ENCODE measurements around the gene IQSEC1.
"Not testable (repeated sequence)": the region's sequence is repeated elsewhere in the genome, so short reads cannot be mapped to it uniquely, and the experiment has no call there.

Gene IQSEC1

DNA sequence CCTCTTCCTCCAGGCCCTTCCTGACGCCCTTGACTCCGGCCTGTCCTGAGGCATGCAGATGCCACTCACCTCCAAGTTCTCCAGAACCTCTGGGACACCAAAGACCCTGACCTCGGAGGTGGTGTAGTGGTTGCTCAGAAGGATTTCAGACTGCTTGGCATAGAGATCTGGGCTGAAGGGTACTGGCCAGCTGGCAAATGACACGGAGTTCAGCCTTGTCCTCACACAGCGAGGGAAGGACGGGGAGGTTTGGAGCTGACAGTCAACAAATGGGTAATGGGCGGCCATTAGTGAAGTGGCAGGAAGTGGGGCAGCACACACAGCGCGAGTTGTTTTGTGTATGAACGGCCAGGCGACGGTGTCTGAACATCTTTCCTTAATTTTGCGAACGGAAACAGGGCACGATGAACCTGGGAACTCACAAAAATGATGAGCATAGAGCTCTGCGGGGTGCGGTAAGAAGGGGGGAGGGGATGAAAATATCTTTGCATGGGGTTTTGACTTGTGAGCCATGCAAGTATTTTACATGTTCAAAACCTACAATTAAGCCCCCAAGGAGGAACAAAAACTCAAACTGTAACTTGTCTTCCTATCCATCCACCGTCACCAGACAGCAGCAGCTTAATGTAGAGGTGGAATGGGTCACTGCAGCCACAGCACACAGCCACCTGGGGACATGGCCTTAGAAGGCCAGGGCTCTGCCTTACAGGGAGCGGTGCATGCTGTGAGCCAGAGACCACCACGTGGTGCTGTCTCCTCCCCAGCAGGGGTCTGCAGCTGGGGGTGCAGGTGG is 188.2 kb downstream of the IQSEC1 start:
- DNase-seq, result no peak

- DNase-seq, result peak; percentile 17
Observed at GRCh38 chr3:12884186-12884680, 189.0 kb downstream of the IQSEC1 start.

GRCh38 chr3:12882336-12883310 is 190.6 kb downstream of the IQSEC1 start:
- DNase-seq, result no peak

DNA sequence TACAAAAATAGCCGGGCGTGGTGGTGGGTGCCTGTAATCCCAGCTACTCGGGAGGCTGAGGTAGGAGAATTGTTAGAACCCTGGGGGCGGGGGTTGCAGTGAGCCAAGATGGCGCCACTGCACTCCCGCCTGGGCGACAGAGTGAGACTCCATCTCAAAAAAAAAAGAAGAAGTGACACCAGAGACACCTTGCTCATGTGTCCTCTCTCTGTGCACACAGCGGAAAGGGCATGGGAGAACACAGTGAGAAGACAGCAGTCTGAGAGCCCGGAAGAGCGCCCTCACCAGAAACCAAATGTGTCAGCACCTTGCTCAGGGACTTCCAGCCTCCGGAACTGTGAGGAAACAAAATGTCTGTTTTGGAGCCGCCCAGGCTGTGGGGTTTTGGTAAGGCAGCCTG is 191.4 kb downstream of the IQSEC1 start:
- DNase-seq, result not testable (repeated sequence)

DNA sequence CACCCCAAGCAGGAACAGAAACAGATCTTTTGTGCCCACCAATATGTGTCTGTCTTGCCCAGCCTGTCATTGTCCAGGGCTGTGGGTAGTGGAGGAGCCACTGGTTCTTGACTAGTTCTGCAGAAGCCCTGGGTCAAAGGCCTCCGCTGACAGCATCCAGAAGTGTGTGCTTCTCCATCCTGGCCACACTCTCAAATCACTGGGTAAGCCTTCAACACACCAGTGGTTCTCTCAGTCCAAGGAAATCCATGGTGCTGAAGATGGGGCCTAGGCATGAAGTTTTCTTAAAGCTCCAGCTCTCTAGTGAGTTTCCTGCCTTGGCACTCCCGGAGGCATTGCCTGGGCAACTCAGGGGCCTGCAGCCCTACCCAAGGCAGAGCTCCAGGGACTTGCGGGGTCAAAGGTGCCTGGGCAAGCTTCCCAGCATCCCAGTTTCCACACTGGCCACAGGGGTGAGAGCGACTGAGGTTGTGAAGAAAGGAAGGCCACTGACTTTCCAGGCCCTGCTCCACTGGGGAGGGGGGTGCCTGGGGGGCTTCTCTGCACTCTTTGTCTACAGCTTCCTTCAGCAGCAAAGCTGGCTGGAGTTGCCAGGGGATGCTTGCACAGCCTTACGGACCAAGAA is 193.9 kb downstream of the IQSEC1 start:
- no peak for DNase-seq

- DNase-seq, result not testable (repeated sequence)
Observed at GRCh38 chr3:12878758-12879157, 194.5 kb downstream of the IQSEC1 start.

GRCh38 chr3:12878141-12878574 is 195.1 kb downstream of the IQSEC1 start:
- DNase-seq, result no peak

- DNase-seq, result no peak
Observed at GRCh38 chr3:12877040-12877439, 196.2 kb downstream of the IQSEC1 start.

DNA sequence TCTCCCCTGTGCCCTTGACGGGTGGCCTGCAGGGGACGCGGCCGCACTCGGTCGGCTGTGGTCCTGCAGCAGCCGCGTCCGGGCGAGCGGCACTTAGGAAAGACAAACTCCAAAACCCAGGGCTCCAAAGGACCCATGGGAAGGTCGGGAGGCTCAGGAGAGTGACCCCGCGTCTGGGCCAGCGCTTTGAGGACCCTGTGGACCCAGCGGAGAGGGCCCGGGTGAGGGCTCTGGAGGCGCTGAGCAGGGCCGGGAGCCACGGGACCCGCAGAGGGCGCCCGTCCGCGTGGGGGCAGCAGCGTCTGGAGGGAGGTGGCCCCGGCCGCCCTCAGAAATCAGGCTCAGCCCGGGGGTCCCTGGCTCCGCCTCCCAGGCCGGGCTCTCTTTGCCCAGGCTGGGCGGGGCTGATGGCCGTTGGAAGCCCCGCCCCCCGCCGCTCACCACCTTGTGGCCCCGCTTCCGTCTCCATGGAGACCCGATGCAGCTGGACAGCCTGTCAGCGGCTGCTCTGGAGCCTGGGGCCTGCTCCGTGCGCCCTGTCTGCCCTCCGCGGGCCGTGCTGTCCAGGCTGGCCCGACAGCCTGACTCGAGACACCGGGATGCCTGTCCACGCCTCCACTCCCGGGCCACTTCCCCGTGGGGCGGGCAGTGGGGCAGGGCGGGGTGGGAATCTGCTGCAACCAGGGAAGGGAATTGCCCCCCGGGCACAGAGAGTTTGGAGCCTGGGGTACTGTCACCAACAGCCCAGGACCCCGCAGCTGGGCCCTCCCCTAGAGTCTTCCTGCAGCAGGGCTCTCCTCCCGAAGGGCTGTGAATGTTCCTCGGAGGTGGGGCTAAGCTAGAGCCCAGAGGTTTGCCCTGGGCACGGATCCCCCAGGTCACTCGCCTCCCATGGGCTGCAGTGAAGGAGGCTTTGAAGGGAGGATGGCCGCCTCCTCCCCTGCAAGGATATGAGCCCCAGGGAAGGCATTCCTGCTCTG is 197.1 kb downstream of the IQSEC1 start:
- DNase-seq, result peak; percentile 80

DNA sequence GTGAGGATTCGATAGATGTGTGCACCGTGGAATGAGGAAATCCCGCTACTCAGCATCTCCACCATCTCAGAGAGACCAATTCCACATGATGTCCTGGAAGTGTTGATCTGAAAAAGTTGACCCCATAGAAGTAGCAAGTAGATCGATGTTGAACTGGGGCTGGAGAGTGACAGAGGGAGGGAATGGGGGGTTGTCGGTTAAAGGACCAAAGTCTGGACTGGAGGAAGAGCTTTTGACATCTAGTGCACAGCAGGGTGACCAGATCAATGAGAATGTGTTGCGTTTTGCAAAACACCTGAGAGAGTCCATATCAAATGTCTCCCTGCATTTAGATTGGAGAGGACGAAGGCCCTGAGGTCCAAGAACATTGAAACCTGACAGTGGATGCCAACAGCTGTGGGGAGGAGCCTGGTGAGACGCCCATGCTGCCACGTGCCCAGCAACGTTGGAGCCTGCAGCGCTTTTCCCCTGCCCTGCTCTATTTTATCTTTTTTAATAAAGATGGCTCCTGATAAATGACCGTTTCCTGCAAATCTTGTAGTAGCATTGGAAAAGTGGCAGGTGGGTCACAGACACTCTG is 201.7 kb downstream of the IQSEC1 start:
- peak; percentile 3 for DNase-seq

DNA sequence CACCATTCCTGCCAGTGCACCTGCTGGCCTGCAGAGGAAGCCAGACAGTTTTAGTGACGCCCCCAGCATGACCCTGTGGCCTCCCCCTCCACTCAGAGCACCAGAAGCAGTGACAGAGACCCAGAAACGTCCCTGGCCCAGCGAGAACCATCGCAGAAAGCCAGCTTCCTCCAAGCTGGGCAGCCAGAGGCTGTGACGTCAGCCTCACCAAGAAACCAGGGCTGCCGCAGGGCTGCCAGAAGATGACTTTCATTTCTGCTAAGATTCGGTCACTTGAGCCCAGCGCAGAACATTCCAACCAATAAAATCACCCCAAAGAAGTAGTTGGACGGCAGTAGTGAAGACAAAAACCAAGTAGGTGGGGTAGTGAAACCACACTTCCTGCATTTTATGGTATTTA is 202.3 kb downstream of the IQSEC1 start:
- DNase-seq, result no peak

- DNase-seq, result peak; percentile 74
Observed at GRCh38 chr3:12869035-12869621, 204.1 kb downstream of the IQSEC1 start.

- DNase-seq, result peak; percentile 85
Observed at GRCh38 chr3:12868039-12869034, 204.9 kb downstream of the IQSEC1 start.

DNA sequence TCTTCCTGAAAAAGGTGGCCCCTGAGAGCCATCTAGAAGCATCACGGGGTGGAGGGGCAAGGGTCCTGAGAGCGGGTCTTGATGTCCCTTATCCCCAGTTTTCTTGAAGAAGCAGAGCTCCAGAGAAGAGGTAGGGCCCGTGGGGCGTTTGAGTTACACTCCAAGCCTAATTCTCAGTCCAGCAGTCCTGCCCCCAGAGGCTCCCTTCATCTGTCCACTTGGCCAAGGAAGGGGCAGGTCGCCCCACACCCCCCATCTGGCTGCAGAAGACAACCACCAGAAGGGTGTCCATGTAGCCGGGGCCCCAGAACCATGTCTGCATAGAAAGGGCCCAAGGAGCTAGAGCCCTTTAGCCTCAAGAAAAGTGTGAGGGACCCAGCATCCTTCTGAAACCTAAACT is 206.4 kb downstream of the IQSEC1 start:
- DNase-seq, result no peak

GRCh38 chr3:12865271-12865670 is 208.0 kb downstream of the IQSEC1 start:
- DNase-seq, result no peak

GRCh38 chr3:12862387-12862786 is 210.8 kb downstream of the IQSEC1 start:
- no peak for DNase-seq

GRCh38 chr3:12861611-12862010 is 211.6 kb downstream of the IQSEC1 start:
- DNase-seq, result no peak

DNA sequence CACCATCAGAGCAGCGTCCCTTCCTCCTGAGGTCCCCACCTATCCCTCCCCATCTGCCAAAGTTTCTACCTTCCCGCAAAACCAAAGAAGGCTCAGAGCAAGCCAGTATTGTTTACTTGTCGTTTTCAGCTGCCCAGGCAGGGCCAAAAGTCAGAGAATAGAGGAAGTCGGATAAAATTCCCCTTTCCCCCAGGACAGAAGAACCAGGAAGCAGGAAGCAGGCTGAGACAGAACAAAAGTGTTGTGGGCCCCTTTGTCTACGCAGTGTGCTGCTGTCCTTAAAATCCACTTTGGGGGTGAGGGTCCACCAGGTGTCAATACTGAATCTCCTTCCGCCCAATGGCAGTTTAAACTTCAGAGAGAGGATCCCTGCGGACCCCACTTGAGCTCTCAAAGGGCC is 213.4 kb downstream of the IQSEC1 start:
- DNase-seq, result no peak

GRCh38 chr3:12856626-12857025 is 216.6 kb downstream of the IQSEC1 start:
- DNase-seq, result no peak

GRCh38 chr3:12854565-12854964 is 218.7 kb downstream of the IQSEC1 start:
- DNase-seq, result no peak

Data from NCI-H69 (cell line).